HG02571 (cell line): ENCODE data around the gene ANXA2.
"Not testable (repeated sequence)": the region's sequence is repeated elsewhere in the genome, so short reads cannot be mapped to it uniquely, and the experiment has no call there.

Experiments used
- ATAC-seq: cut with Tn5 transposase; IDR thresholded peaks from one replicate; pipeline ENCODE4 v1.9.1; 2021; ENCODE audit warnings: mild to moderate bottlenecking, moderate library complexity; ENCODE audit not compliant: unreplicated experiment

The ANXA2 gene

GRCh38 chr15:60372227-60372626 lies 25.6 kb downstream of the ANXA2 start:
- ATAC-seq = no peak

GRCh38 chr15:60371175-60372051 lies 26.4 kb downstream of the ANXA2 start:
- ATAC-seq = no peak

- no peak for ATAC-seq
Observed at GRCh38 chr15:60370869-60371136, 27.0 kb downstream of the ANXA2 start.

- no peak for ATAC-seq
Observed at GRCh38 chr15:60370105-60370868, 27.5 kb downstream of the ANXA2 start.

GRCh38 chr15:60369696-60370095 lies 28.1 kb downstream of the ANXA2 start:
- no peak for ATAC-seq

- no peak for ATAC-seq
Observed at GRCh38 chr15:60364612-60364924, 33.2 kb downstream of the ANXA2 start.

- no peak for ATAC-seq
Observed at GRCh38 chr15:60363903-60364611, 33.7 kb downstream of the ANXA2 start.

- no peak for ATAC-seq
Observed at GRCh38 chr15:60363087-60363549, 34.7 kb downstream of the ANXA2 start.

GRCh38 chr15:60362321-60363086 lies 35.3 kb downstream of the ANXA2 start:
- no peak for ATAC-seq

GRCh38 chr15:60359738-60360137 lies 38.0 kb downstream of the ANXA2 start:
- ATAC-seq = not testable (repeated sequence)

- ATAC-seq = no peak
Observed at GRCh38 chr15:60358935-60359682, 38.7 kb downstream of the ANXA2 start.

GRCh38 chr15:60356832-60357231 lies 41.0 kb downstream of the ANXA2 start:
- ATAC-seq = no peak

GRCh38 chr15:60355148-60355857 lies 42.5 kb downstream of the ANXA2 start:
- no peak for ATAC-seq

GRCh38 chr15:60353245-60353920 lies 44.4 kb downstream of the ANXA2 start:
- no peak for ATAC-seq

- no peak for ATAC-seq
Observed at GRCh38 chr15:60352525-60352924, 45.3 kb downstream of the ANXA2 start.

GRCh38 chr15:60351066-60351465 lies 46.7 kb downstream of the ANXA2 start:
- ATAC-seq = no peak

GRCh38 chr15:60350108-60350507 lies 47.7 kb downstream of the ANXA2 start:
- ATAC-seq = no peak

- no peak for ATAC-seq
Observed at GRCh38 chr15:60349589-60349988, 48.2 kb downstream of the ANXA2 start.

GRCh38 chr15:60347480-60348049 lies 50.2 kb downstream of the ANXA2 start:
- ATAC-seq = no peak
